Left lung (tissue), 14 donors: ENCODE results near the gene GPR15. TPM values are rescaled to one million over a fixed set of nuclear protein-coding genes. Genes with fewer than 3 reads are reported as not detected.

Experiments used
- ATAC-seq: fragments of 200-7000 bp; cut with Tn5 transposase; one replicate; pipeline ENCODE4 v1.9.1; 2020; ENCODE audit warnings: moderate library complexity
- DNase-seq, 4 donors: peaks; one replicate each; pipeline ENCODE4 v3.0.0-alpha.2; 2013 to 2020
- H3K27ac ChIP-seq, 2 donors: fragments of 200-600 bp; sonication (generic) in 1 of 2; one replicate each; pipeline versions ENCODE4 v1.5.0 to v1.8.0; 2020 to 2021
- H3K27me3 ChIP-seq, 2 donors: fragments of 200-600 bp; sonication (generic) in 1 of 2; one replicate each; pipeline versions ENCODE4 v1.5.0 to v1.8.0; 2020 to 2021
- H3K36me3 ChIP-seq, 2 donors: fragments of 200-600 bp; sonication (generic) in 1 of 2; one replicate each; pipeline versions ENCODE4 v1.5.0 to v1.8.0; 2020 to 2021
- H3K4me1 ChIP-seq, 2 donors: fragments of 200-600 bp; one replicate each; pipeline ENCODE4 v1.8.0; 2021
- H3K4me3 ChIP-seq, 2 donors: fragments of 200-600 bp; sonication (generic) in 1 of 2; one replicate each; pipeline versions ENCODE4 v1.5.0 to v1.8.0; 2020 to 2021; ENCODE audit warnings: mild to moderate bottlenecking in 1 of 2
- H3K9me3 ChIP-seq, 2 donors: fragments of 200-600 bp; sonication (generic) in 1 of 2; one replicate each; pipeline versions ENCODE4 v1.5.0 to v1.8.0; 2020 to 2021
- CTCF ChIP-seq, 2 donors: fragments of 200-600 bp; sonication (generic) in 1 of 2; IDR thresholded peaks; one replicate each; pipeline versions ENCODE4 v1.5.0 to v1.8.0; 2021; ENCODE audit warnings: antibody characterized with exemption in 2 of 2
- intact Hi-C, 2 donors: fragments of 100-400 bp; cut with DNase I; formaldehyde crosslinking; loops; one replicate each; pipeline versions ENCODE4 v1.11.2 to v1.14.2; 2022
- long read RNA-seq, 12 donors: library from polyadenylated mRNA in 2 of 12; unstranded in 2 of 12; transcript quantifications; one replicate each; pipeline ENCODE4 v2.0.0 and lab custom pipeline, GENCODE V29; 2019 to 2026
- polyA plus RNA-seq, 6 donors: library from polyadenylated mRNA; unstranded; fragments of 120-200 nt; gene quantifications; one replicate each; pipeline ENCODE4 v1.2.1, GENCODE V29; 2013; ENCODE audit not compliant: insufficient read length in 6 of 6
- total RNA-seq, 2 donors: library from RNA; stranded (reverse); fragmentation: NEBNext Ultra II Directional; extraction: Animal tissue kit (Norgen Biotek cat#: 25700); gene quantifications; one replicate each; pipeline ENCODE4 v1.2.1, GENCODE V29; 2021
- donor health status: DM: no; HTN: yes; CAD: no.
- donor health status: DM: no; HTN: no; CAD: no.

GPR15 gene
- under 1 TPM in 1 of 2 donors, not detected in 1; 0.58 TPM for total RNA-seq
- not detected for polyA plus RNA-seq
- long read RNA-seq, donor 1: 0 reads
- long read RNA-seq, donor 2: 0 reads
- long read RNA-seq, donor 3: 0 reads
- long read RNA-seq, donor 4: 0 reads
- long read RNA-seq, donor 5: 0 reads
- long read RNA-seq, donor 6: 0 reads
- long read RNA-seq, donor 7: 0 reads
- long read RNA-seq, donor 8: 0 reads
- long read RNA-seq, donor 9: 0 reads
- long read RNA-seq, donor 10: 0 reads
- long read RNA-seq, donor 11: 0 reads
- long read RNA-seq, donor 12: 0 reads

- H3K27ac ChIP-seq: no peak within 1 kb of the TSS
- TF ChIP-seq CTCF (IDR thresholded peaks at IDR 0.05): no peak
- no peak for ATAC-seq
- H3K27me3 ChIP-seq: no peaks in the 10 kb centered on the region
- intact Hi-C loops: no loop called here
- H3K4me1 ChIP-seq: no peaks in the 10 kb centered on the region
- DNase-seq: no peak
- H3K36me3 ChIP-seq: no peaks in the 10 kb centered on the region
- H3K4me3 ChIP-seq: no peak within 1 kb of the TSS
- no peaks in the 10 kb centered on the region for H3K9me3 ChIP-seq
Measured at GRCh38 chr3:98531622-98532274, at the start of gene GPR15. Gene GPR15, plus strand, starts transcription at chr3:98531978. Its CDS starts 56 bp downstream, at chr3:98532034.

- H3K9me3 ChIP-seq: peaks cover 0 to 49% of the 10 kb centered on the region in 2 donors
- ATAC-seq (no peak), DNase-seq (no peak)
- no peak for TF ChIP-seq CTCF (IDR thresholded peaks at IDR 0.05)
- no peak overlapping the region for H3K27ac ChIP-seq
- H3K4me3 ChIP-seq: no peak overlapping the region
- no peaks in the 10 kb centered on the region for H3K4me1 ChIP-seq
- H3K36me3 ChIP-seq: no peaks in the 10 kb centered on the region
- intact Hi-C loops: no loop called here
- H3K27me3 ChIP-seq: no peaks in the 10 kb centered on the region
Measured at GRCh38 chr3:98482717-98483482, 48.9 kb upstream of the GPR15 start.

- H3K36me3 ChIP-seq: no peaks in the 10 kb centered on the region
- intact Hi-C loops: no loop called here
- H3K4me1 ChIP-seq: no peaks in the 10 kb centered on the region
- no peaks in the 10 kb centered on the region for H3K27me3 ChIP-seq
- H3K9me3 ChIP-seq: peaks cover 0 to 47% of the 10 kb centered on the region in 2 donors
- DNase-seq (no peak), ATAC-seq (no peak)
- no peak overlapping the region for H3K27ac ChIP-seq
- no peak overlapping the region for H3K4me3 ChIP-seq
- no peak for TF ChIP-seq CTCF (IDR thresholded peaks at IDR 0.05)
Measured at GRCh38 chr3:98483626-98484025, 48.2 kb upstream of the GPR15 start.

GRCh38 chr3:98497381-98497780 lies 34.4 kb upstream of the GPR15 start, which contains the start of gene OR5K2:
Gene OR5K2, plus strand, starts transcription at chr3:98497681. Its CDS starts 0 bp downstream, at chr3:98497681.
- Histone ChIP-seq H3K36me3 (no peaks in the 10 kb centered on the region), H3K4me1 (no peaks in the 10 kb centered on the region), H3K27ac (no peak within 1 kb of the TSS), H3K4me3 (no peak within 1 kb of the TSS), H3K27me3 (no peaks in the 10 kb centered on the region), H3K9me3 (no peaks in the 10 kb centered on the region)
- intact Hi-C loops: no loop called here
- ATAC-seq (no peak), DNase-seq (no peak)
- TF ChIP-seq CTCF (IDR thresholded peaks at IDR 0.05): no peak

- Histone ChIP-seq H3K36me3 (no peaks in the 10 kb centered on the region), H3K4me1 (no peaks in the 10 kb centered on the region), H3K4me3 (no peak overlapping the region), H3K27ac (no peak overlapping the region), H3K27me3 (no peaks in the 10 kb centered on the region), H3K9me3 (no peaks in the 10 kb centered on the region)
- TF ChIP-seq CTCF (IDR thresholded peaks at IDR 0.05): no peak
- intact Hi-C loops: no loop called here
- DNase-seq: no peak
- ATAC-seq: no peak
Measured at GRCh38 chr3:98500019-98500418, 31.8 kb upstream of the GPR15 start.
